ENCODE data around the gene PZP. TPM values are rescaled to one million over a fixed set of nuclear protein-coding genes. Genes with fewer than 3 reads are reported as not detected.
"Not testable (repeated sequence)": the region's sequence is repeated elsewhere in the genome, so short reads cannot be mapped to it uniquely, and the experiment has no call there.

Gene PZP
- total RNA-seq, 1 donor = not detected

GRCh38 chr12:9143137-9143536 lies 65.1 kb downstream of the PZP start:
- TF ChIP-seq CTCF (IDR thresholded peaks at IDR 0.05; ENCODE audit: insufficient read depth, low read depth, low read length) = no peak

GRCh38 chr12:9139588-9140290 lies 68.5 kb downstream of the PZP start:
- not testable (repeated sequence) for H3K4me3 ChIP-seq (ENCODE audit: low read depth, low read length)
- DNase-seq (ENCODE audit: low read depth) = peak; percentile 10

More at GRCh38 chr12:9143137-9143536, 65.1 kb downstream of the PZP start:
- DNase-seq (ENCODE audit: low read depth) = no peak
- H3K4me3 ChIP-seq (ENCODE audit: low read depth, low read length) = no peak overlapping the region

GRCh38 chr12:9135903-9136310 lies 72.3 kb downstream of the PZP start:
- DNase-seq (ENCODE audit: low read depth) = no peak
- no peak for TF ChIP-seq CTCF (IDR thresholded peaks at IDR 0.05; ENCODE audit: insufficient read depth, low read depth, low read length)
- no peak overlapping the region for H3K4me3 ChIP-seq (ENCODE audit: low read depth, low read length)

GRCh38 chr12:9134981-9135628 lies 73.1 kb downstream of the PZP start:
- DNase-seq (ENCODE audit: low read depth) = peak; percentile 17
- peak; percentile 33 for TF ChIP-seq CTCF (IDR thresholded peaks at IDR 0.05; ENCODE audit: insufficient read depth, low read depth, low read length)
- no peak overlapping the region for H3K4me3 ChIP-seq (ENCODE audit: low read depth, low read length)

- TF ChIP-seq CTCF (IDR thresholded peaks at IDR 0.05; ENCODE audit: insufficient read depth, low read depth, low read length) = no peak
- no peak overlapping the region for H3K4me3 ChIP-seq (ENCODE audit: low read depth, low read length)
- peak; percentile 30 for DNase-seq (ENCODE audit: low read depth)
These were observed 74.8 kb downstream of the PZP start for GRCh38 chr12:9133216-9133916.

- no peak overlapping the region for H3K4me3 ChIP-seq (ENCODE audit: low read depth, low read length)
- DNase-seq (ENCODE audit: low read depth) = peak; percentile 76
- TF ChIP-seq CTCF (IDR thresholded peaks at IDR 0.05; ENCODE audit: insufficient read depth, low read depth, low read length) = no peak
These were observed 76.1 kb downstream of the PZP start for GRCh38 chr12:9132008-9132535.

GRCh38 chr12:9130244-9130643 lies 78.0 kb downstream of the PZP start:
- no peak for DNase-seq (ENCODE audit: low read depth)
- H3K4me3 ChIP-seq (ENCODE audit: low read depth, low read length) = no peak overlapping the region
- TF ChIP-seq CTCF (IDR thresholded peaks at IDR 0.05; ENCODE audit: insufficient read depth, low read depth, low read length) = no peak

All from fibroblast of villous mesenchyme (primary cell).